ENCODE measurements around the gene PDZRN4. TPM values are rescaled to one million over a fixed set of nuclear protein-coding genes. Genes with fewer than 3 reads are reported as not detected.

The PDZRN4 gene
- polyA plus RNA-seq, 2 of the 4 experiments (the other 2 are of a cell fraction) = 0.03 TPM

GRCh38 chr12:41225179-41225578 is 37.1 kb downstream of the PDZRN4 start (continued):
- TF ChIP-seq HOXB5 (CRISPR knock-in tag; IDR thresholded peaks at IDR 0.05) (no peak), FOSB (CRISPR knock-in tag; IDR thresholded peaks at IDR 0.05) (no peak), CEBPB (IDR thresholded peaks at IDR 0.05) (no peak), SMC3 (IDR thresholded peaks at IDR 0.05) (no peak)

DNA sequence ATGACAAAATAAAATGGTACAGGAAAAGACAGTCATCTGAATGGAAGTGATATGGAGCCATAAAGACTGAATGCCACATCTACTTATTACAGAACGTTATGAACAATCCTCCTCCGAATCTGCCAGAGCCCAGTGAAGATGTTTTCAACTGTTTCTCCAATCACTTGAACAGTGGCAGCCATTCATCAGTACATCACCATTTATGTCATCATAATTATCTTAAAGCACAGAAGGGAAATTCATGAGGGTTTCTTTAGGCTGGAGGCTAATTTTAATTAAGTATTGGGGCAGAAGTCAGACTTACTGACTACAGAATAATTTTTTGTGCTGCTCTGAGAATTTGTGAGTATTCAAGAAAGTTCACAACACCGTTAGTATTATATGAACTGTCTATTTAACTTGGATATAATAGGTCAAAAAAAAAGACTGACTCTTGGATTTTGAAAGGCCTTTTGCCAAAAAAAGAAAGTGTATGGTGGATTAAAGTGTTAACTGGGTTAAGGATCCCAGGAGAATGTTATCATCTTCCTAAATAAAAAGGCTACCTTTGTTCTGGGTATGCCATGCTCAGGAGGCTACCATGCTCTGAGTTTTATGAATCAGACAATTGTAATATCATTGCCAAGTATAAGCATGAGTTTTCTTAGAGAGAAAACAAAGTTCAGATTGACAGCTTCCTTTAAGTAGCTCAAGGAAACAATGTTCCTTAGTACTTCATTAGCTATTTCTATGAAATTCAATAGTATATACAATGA is 40.1 kb downstream of the PDZRN4 start:
- Histone ChIP-seq H3K27ac (no peak overlapping the region), H3K4me1 (no peaks in the 10 kb centered on the region), H3K9me3 (no peaks in the 10 kb centered on the region), H3K4me3 (no peak overlapping the region), H3K4me2 (no peak overlapping the region)
- DNase-seq (ENCODE audit: low read depth in 1 of 2, low spot score in 1 of 2) (no peak), ATAC-seq (no peak), FAIRE-seq (no peak)
- TF ChIP-seq, protein P1, sequence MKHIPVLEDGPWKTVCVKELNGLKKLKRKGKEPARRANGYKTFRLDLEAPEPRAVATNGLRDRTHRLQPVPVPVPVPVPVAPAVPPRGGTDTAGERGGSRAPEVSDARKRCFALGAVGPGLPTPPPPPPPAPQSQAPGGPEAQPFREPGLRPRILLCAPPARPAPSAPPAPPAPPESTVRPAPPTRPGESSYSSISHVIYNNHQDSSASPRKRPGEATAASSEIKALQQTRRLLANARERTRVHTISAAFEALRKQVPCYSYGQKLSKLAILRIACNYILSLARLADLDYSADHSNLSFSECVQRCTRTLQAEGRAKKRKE (CRISPR knock-in tag; IDR thresholded peaks at IDR 0.05; ENCODE audit: low read depth) = no peak
- TF ChIP-seq ZSCAN20 (CRISPR knock-in tag; IDR thresholded peaks at IDR 0.05) = no peak
- TF ChIP-seq POLR2A (IDR thresholded peaks at IDR 0.05; ENCODE audit: low read length) = no peak
- TF ChIP-seq JUNB (IDR thresholded peaks at IDR 0.05) = no peak
- TF ChIP-seq CEBPB (IDR thresholded peaks at IDR 0.05) = no peak
- TF ChIP-seq, protein P2, sequence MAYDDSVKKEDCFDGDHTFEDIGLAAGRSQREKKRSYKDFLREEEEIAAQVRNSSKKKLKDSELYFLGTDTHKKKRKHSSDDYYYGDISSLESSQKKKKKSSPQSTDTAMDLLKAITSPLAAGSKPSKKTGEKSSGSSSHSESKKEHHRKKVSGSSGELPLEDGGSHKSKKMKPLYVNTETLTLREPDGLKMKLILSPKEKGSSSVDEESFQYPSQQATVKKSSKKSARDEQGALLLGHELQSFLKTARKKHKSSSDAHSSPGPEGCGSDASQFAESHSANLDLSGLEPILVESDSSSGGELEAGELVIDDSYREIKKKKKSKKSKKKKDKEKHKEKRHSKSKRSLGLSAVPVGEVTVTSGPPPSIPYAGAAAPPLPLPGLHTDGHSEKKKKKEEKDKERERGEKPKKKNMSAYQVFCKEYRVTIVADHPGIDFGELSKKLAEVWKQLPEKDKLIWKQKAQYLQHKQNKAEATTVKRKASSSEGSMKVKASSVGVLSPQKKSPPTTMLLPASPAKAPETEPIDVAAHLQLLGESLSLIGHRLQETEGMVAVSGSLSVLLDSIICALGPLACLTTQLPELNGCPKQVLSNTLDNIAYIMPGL (CRISPR knock-in tag; IDR thresholded peaks at IDR 0.05; ENCODE audit: borderline replicate concordance) = no peak
- no peak for TF ChIP-seq RAD21 (conservative IDR thresholded peaks at IDR 0.05 in 1 of 2, IDR thresholded peaks at IDR 0.05 in 1 of 2)
- TF ChIP-seq EHMT2 (IDR thresholded peaks at IDR 0.05; ENCODE audit: low read depth) = no peak
- no peak for TF ChIP-seq FOXS1 (CRISPR knock-in tag; IDR thresholded peaks at IDR 0.05)
- no peak for TF ChIP-seq NR3C1 (IDR thresholded peaks at IDR 0.05)
- TF ChIP-seq, protein P3, sequence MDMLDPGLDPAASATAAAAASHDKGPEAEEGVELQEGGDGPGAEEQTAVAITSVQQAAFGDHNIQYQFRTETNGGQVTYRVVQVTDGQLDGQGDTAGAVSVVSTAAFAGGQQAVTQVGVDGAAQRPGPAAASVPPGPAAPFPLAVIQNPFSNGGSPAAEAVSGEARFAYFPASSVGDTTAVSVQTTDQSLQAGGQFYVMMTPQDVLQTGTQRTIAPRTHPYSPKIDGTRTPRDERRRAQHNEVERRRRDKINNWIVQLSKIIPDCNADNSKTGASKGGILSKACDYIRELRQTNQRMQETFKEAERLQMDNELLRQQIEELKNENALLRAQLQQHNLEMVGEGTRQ (IDR thresholded peaks at IDR 0.05) = no peak
- TF ChIP-seq, protein P4, sequence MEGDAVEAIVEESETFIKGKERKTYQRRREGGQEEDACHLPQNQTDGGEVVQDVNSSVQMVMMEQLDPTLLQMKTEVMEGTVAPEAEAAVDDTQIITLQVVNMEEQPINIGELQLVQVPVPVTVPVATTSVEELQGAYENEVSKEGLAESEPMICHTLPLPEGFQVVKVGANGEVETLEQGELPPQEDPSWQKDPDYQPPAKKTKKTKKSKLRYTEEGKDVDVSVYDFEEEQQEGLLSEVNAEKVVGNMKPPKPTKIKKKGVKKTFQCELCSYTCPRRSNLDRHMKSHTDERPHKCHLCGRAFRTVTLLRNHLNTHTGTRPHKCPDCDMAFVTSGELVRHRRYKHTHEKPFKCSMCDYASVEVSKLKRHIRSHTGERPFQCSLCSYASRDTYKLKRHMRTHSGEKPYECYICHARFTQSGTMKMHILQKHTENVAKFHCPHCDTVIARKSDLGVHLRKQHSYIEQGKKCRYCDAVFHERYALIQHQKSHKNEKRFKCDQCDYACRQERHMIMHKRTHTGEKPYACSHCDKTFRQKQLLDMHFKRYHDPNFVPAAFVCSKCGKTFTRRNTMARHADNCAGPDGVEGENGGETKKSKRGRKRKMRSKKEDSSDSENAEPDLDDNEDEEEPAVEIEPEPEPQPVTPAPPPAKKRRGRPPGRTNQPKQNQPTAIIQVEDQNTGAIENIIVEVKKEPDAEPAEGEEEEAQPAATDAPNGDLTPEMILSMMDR (IDR thresholded peaks at IDR 0.05) = no peak
- WGBS (ENCODE audit: missing lambda C conversion rate) = 12% methylated on average over 3 of the region's 3 CpGs
- CTCF ChIA-PET = no interaction called here
- POLR2A ChIA-PET = no interaction called here

DNA sequence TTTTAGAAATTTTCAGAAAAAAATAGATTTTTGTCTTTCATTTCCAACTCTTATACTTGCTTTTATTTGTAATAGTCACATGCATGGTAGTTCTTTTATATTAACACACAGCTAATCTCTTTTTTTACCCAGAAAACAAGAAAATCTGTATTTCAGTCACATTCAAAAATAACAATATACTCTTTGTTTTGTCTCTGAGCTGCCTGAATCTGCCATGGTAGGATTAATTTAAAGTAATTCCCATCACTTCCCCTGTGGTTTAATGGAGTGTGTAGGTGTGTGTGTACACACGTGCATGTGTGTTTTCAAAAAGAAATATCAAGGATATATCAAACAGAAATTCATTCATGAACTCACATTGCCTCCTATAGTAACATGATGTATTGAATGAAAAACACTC is 42.6 kb downstream of the PDZRN4 start:
- no peak for FAIRE-seq
- Histone ChIP-seq H3K4me3 (no peak overlapping the region), H3K4me2 (no peak overlapping the region), H3K9me3 (no peaks in the 10 kb centered on the region), H3K27ac (no peak overlapping the region), H3K4me1 (no peaks in the 10 kb centered on the region)
- POLR2A ChIA-PET = no interaction called here
- no peak for DNase-seq (ENCODE audit: low read depth in 1 of 2, low spot score in 1 of 2)
- 16% methylated on average over 1 of the region's 1 CpG for WGBS (ENCODE audit: missing lambda C conversion rate)
- ATAC-seq = no peak
- CTCF ChIA-PET = no interaction called here
- TF ChIP-seq EHMT2 (IDR thresholded peaks at IDR 0.05; ENCODE audit: low read depth) (no peak), MAX (IDR thresholded peaks at IDR 0.05) (no peak), CHD4 (IDR thresholded peaks at IDR 0.05; ENCODE audit: borderline replicate concordance) (no peak), RFX5 (IDR thresholded peaks at IDR 0.05) (no peak), PBX3 (IDR thresholded peaks at IDR 0.05) (no peak), NR3C1 (IDR thresholded peaks at IDR 0.05) (no peak), KDM5A (IDR thresholded peaks at IDR 0.05) (no peak), RARB (CRISPR knock-in tag; IDR thresholded peaks at IDR 0.05) (no peak), ZFP36 (IDR thresholded peaks at IDR 0.05; ENCODE audit: borderline replicate concordance, partially characterized antibody) (no peak), JUN (IDR thresholded peaks at IDR 0.05) (no peak)
- TF ChIP-seq, protein P5, sequence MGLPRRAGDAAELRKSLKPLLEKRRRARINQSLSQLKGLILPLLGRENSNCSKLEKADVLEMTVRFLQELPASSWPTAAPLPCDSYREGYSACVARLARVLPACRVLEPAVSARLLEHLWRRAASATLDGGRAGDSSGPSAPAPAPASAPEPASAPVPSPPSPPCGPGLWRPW (IDR thresholded peaks at IDR 0.05) = no peak
- TF ChIP-seq, protein P6, sequence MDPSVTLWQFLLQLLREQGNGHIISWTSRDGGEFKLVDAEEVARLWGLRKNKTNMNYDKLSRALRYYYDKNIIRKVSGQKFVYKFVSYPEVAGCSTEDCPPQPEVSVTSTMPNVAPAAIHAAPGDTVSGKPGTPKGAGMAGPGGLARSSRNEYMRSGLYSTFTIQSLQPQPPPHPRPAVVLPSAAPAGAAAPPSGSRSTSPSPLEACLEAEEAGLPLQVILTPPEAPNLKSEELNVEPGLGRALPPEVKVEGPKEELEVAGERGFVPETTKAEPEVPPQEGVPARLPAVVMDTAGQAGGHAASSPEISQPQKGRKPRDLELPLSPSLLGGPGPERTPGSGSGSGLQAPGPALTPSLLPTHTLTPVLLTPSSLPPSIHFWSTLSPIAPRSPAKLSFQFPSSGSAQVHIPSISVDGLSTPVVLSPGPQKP (IDR thresholded peaks at IDR 0.05; ENCODE audit: low read depth, low read length) = no peak
- TF ChIP-seq, protein P4 (IDR thresholded peaks at IDR 0.05) = no peak
